AG09319 (cell line): ENCODE data around the gene MC1R.

Experiments used
- DNase-seq: peaks from one replicate; pipeline ENCODE4 v3.0.0-alpha.2; 2010; ENCODE audit warnings: low read depth; ENCODE audit errors: extremely low read depth
- CTCF ChIP-seq: IDR thresholded peaks from 2 replicates; pipeline ENCODE4 v1.5.1; 2011; ENCODE audit warnings: low read depth, mild to moderate bottlenecking, inconsistent platforms, low read length, moderate library complexity

The MC1R gene

GRCh38 chr16:89919535-89920406 lies 1.1 kb downstream of the MC1R start:
- TF ChIP-seq CTCF, result no peak
- no peak for DNase-seq

DNA sequence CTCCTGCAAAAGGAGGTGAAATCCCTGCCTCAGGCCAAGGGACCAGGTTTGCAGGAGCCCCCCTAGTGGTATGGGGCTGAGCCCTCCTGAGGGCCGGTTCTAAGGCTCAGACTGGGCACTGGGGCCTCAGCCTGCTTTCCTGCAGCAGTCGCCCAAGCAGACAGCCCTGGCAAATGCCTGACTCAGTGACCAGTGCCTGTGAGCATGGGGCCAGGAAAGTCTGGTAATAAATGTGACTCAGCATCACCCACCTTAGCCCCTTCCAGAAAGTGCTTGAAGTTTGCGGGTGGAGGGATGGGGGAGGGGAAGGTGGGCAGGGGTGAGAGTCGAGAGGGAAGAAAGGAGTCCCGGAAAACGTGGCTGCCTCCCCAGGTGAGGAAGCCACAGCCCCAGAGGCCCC lies 2.1 kb downstream of the MC1R start:
- DNase-seq, result no peak
- TF ChIP-seq CTCF, result no peak

- no peak for DNase-seq
- no peak for TF ChIP-seq CTCF
Observed at GRCh38 chr16:89921131-89921701, 2.6 kb downstream of the MC1R start.

DNA sequence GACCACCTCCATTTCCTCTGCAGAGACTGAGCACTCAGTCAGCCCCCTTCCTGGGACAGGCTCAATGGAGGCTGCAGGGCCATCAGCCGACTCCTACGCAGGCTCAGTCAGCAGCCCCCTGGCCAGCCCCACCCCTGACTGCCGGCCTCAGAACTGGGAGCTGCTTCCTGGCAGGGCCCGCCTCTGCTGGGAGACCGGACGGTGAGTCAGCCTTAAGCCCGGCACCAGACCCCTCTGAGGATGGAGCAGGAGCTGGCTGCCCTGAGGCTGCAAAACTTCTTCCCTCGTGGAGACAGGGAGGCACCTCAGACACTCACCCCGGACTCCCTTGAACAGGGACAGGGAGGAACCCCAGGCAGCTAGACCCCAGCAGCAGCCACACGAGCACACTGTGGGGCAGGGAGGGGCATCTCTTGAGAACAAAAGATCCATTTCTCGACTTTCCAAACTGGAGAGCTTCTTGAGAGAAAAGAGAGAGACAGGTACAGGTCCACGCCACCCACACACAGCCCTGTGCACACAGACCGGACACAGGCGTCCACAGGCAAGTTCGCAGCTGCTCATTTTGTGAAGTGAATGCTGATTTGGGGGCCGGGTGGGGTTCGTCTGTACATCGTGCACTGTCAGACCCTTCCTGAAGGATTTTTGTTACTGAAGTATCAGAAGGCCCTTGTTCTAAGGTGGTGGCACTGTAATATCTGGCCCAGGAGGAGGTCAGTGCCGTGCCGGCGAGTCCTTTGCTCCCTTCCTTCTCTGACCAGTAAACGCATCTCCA lies 3.2 kb downstream of the MC1R start:
- DNase-seq, result peak; percentile 86
- no peak for TF ChIP-seq CTCF

- peak; percentile 82 for DNase-seq
- TF ChIP-seq CTCF, result no peak
Observed at GRCh38 chr16:89922477-89922883, 3.8 kb downstream of the MC1R start.

DNA sequence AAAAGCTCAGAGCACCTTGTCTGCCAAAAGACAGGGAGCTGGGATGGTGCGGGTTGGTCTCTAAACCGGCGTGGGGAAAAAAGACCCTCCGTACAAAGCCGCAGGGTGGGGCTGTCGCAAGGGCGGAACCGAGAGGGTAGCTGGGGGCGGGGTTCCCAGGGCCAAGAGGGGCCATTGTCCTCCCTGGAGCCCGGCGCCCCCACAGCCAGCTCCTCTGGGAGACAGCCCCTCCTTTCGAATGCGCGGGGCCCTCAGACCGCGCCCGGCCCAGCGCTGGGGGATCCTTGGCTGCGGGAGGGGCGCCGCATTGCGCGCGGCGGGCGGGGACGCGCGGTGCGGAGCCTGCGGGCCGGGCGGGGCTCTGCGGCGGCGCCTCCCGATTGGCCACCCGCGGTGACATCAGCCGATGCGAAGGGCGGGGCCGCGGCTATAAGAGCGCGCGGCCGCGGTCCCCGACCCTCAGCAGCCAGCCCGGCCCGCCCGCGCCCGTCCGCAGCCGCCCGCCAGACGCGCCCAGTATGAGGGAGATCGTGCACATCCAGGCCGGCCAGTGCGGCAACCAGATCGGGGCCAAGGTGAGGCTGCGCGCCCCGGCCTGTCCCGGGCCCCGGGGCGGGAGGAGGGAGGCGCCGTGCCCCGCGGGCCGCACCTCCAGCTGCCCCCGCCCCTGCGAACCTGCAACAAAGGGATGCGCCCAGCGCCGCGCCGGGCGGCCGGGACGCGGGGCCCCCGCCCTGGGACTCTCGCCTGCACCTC lies 4.4 kb downstream of the MC1R start, which contains the start of gene TUBB3:
Gene TUBB3, plus strand, starts transcription at position 459 of the 756 bp plus-strand sequence. Its CDS starts 60 bp downstream, at position 519.
- peak; percentile 55 for DNase-seq
- TF ChIP-seq CTCF, result no peak; the same call in 1 of the 2 replicates
